Measurements from ENCODE around the gene CSTPP1. TPM values are rescaled to one million over a fixed set of nuclear protein-coding genes. Genes with fewer than 3 reads are reported as not detected.
"Not testable (repeated sequence)": the region's sequence is repeated elsewhere in the genome, so short reads cannot be mapped to it uniquely, and the experiment has no call there.

The CSTPP1 gene
- total RNA-seq, 1 donor from 2014 or later, result 29.6 TPM

DNA sequence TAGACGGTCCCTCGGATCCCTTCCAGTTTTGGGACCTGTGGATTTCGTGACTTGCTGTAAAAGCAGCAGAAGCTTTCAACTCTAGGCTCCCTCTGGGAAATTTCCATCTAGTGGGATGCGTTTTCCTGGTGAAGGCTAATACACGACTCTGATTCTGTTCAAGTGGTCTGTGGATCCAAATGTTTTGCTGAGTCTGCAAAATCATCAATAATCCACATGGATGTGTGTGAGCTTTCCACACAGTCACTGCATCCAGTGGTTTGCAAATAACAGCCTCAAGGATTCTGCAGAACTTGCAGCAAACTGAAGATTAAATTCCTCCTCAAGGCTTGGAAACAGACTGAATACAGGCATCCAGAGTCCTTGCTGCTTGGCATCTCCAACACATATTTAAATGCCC, 266.0 kb downstream of the CSTPP1 start:
- Histone ChIP-seq H3K79me2 (ENCODE audit: insufficient read depth, low read length) (no peaks in the 10 kb centered on the region), H2AFZ (ENCODE audit: low read depth, low read length) (no peak overlapping the region), H3K27me3 (ENCODE audit: insufficient read depth, low read length) (peaks cover 3% of the 10 kb centered on the region), H3K9me3 (ENCODE audit: insufficient read depth, low read depth, low read length) (no peaks in the 10 kb centered on the region), H4K20me1 (ENCODE audit: insufficient read depth, low read length) (no peaks in the 10 kb centered on the region), H3K4me2 (ENCODE audit: low read length) (no peak overlapping the region), H3K4me3 (ENCODE audit: insufficient read depth, low read depth, low read length) (no peak overlapping the region), H3K36me3 (ENCODE audit: insufficient read depth, low read length) (no peaks in the 10 kb centered on the region), H3K27ac (ENCODE audit: low read depth, low read length) (no peak overlapping the region), H3K9ac (ENCODE audit: low read length) (no peak overlapping the region), H3K4me1 (ENCODE audit: insufficient read depth, low read length) (peaks cover 8% of the 10 kb centered on the region)
- Mint-ChIP-seq H3K4me3 (ENCODE audit: unreplicated experiment) (no peak overlapping the region), H3K27me3 (ENCODE audit: low read depth, unreplicated experiment) (peaks cover 7% of the 10 kb centered on the region), H3K9me3 (ENCODE audit: unreplicated experiment) (no peaks in the 10 kb centered on the region), H3K27ac (ENCODE audit: unreplicated experiment) (no peak overlapping the region), H3K36me3 (ENCODE audit: low read depth, unreplicated experiment) (no peaks in the 10 kb centered on the region), H3K4me1 (ENCODE audit: low read depth, unreplicated experiment) (peaks cover 8% of the 10 kb centered on the region)
- DNase-seq (ENCODE audit: low read depth) (no peak), FAIRE-seq (no peak)
- TF ChIP-seq EZH2 (IDR thresholded peaks at IDR 0.05; ENCODE audit: insufficient read depth, low read length), result no peak

DNA sequence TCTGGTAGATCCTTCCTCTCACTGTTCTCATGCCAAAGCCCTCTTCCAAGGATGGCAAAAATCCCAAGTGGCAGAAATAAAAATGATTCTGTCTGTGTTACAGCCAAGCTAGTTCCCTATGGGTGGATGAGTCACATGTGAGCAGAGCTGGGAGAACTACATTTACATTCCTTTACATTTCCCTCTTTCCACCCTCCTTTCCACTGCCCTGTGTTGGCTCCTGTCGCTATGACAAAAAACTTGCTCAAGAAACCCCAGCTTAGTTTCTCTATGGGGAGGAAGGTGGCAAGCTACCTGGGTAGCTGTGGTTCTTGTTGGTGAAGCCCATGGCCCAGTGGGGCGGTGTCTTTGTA, 268.1 kb downstream of the CSTPP1 start:
- Mint-ChIP-seq H3K9me3 (ENCODE audit: unreplicated experiment) (no peaks in the 10 kb centered on the region), H3K27ac (ENCODE audit: unreplicated experiment) (peak overlapping the region; percentile 72), H3K27me3 (ENCODE audit: low read depth, unreplicated experiment) (peaks cover 4% of the 10 kb centered on the region), H3K4me1 (ENCODE audit: low read depth, unreplicated experiment) (peaks cover 8% of the 10 kb centered on the region), H3K4me3 (ENCODE audit: unreplicated experiment) (no peak overlapping the region), H3K36me3 (ENCODE audit: low read depth, unreplicated experiment) (no peaks in the 10 kb centered on the region)
- TF ChIP-seq, protein P1, sequence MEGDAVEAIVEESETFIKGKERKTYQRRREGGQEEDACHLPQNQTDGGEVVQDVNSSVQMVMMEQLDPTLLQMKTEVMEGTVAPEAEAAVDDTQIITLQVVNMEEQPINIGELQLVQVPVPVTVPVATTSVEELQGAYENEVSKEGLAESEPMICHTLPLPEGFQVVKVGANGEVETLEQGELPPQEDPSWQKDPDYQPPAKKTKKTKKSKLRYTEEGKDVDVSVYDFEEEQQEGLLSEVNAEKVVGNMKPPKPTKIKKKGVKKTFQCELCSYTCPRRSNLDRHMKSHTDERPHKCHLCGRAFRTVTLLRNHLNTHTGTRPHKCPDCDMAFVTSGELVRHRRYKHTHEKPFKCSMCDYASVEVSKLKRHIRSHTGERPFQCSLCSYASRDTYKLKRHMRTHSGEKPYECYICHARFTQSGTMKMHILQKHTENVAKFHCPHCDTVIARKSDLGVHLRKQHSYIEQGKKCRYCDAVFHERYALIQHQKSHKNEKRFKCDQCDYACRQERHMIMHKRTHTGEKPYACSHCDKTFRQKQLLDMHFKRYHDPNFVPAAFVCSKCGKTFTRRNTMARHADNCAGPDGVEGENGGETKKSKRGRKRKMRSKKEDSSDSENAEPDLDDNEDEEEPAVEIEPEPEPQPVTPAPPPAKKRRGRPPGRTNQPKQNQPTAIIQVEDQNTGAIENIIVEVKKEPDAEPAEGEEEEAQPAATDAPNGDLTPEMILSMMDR (IDR thresholded peaks at IDR 0.05; ENCODE audit: insufficient read depth, low read depth, low read length), result no peak
- TF ChIP-seq EZH2 (IDR thresholded peaks at IDR 0.05; ENCODE audit: insufficient read depth, low read length), result no peak
- no peaks in the 10 kb centered on the region for H3K36me3 ChIP-seq (ENCODE audit: insufficient read depth, low read length)
- H3K27ac ChIP-seq (ENCODE audit: low read depth, low read length), result no peak overlapping the region
- no peak overlapping the region for H3K9ac ChIP-seq (ENCODE audit: low read length)
- peaks cover 8% of the 10 kb centered on the region for H3K4me1 ChIP-seq (ENCODE audit: insufficient read depth, low read length)
- peak; percentile 87 for FAIRE-seq
- H3K4me2 ChIP-seq (ENCODE audit: low read length), result peak overlapping the region; percentile 42
- no peaks in the 10 kb centered on the region for H4K20me1 ChIP-seq (ENCODE audit: insufficient read depth, low read length)
- H3K4me3 ChIP-seq (ENCODE audit: insufficient read depth, low read depth, low read length), result no peak overlapping the region
- no peaks in the 10 kb centered on the region for H3K27me3 ChIP-seq (ENCODE audit: insufficient read depth, low read length)
- H2AFZ ChIP-seq (ENCODE audit: low read depth, low read length), result peak overlapping the region; percentile 58
- H3K9me3 ChIP-seq (ENCODE audit: insufficient read depth, low read depth, low read length), result no peaks in the 10 kb centered on the region
- peak; percentile 50 for DNase-seq (ENCODE audit: low read depth)
- H3K79me2 ChIP-seq (ENCODE audit: insufficient read depth, low read length), result no peaks in the 10 kb centered on the region

DNA sequence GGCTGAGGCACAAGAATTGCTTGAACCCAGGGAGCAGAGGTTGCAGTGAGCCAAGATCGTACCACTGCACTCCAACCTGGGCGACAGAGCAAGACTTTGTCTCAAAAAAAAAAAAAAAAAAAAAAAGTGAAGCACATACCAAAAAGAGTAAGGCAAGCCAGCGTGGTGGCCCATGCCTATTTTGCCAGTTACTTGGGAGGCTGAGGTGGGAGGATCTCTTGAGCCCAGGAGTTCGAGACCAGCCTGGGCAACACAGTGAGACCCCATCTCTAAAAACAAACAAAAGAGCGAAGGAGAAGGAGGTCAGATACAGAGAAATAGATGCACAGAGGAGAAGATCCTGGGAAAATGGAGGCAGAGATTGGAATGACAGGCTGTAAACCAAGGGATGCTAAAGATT, 270.0 kb downstream of the CSTPP1 start:
- not testable (repeated sequence) for H3K27ac Mint-ChIP-seq (ENCODE audit: unreplicated experiment); H3K27me3 ChIP-seq (ENCODE audit: insufficient read depth, low read length); H3K27me3 Mint-ChIP-seq (ENCODE audit: low read depth, unreplicated experiment); DNase-seq (ENCODE audit: low read depth); H3K4me1 Mint-ChIP-seq (ENCODE audit: low read depth, unreplicated experiment); H3K79me2 ChIP-seq (ENCODE audit: insufficient read depth, low read length); FAIRE-seq; H3K36me3 ChIP-seq (ENCODE audit: insufficient read depth, low read length); H3K9me3 Mint-ChIP-seq (ENCODE audit: unreplicated experiment); H3K27ac ChIP-seq (ENCODE audit: low read depth, low read length); H3K4me2 ChIP-seq (ENCODE audit: low read length); H3K36me3 Mint-ChIP-seq (ENCODE audit: low read depth, unreplicated experiment); H4K20me1 ChIP-seq (ENCODE audit: insufficient read depth, low read length); H3K4me3 ChIP-seq (ENCODE audit: insufficient read depth, low read depth, low read length); H3K4me1 ChIP-seq (ENCODE audit: insufficient read depth, low read length); H2AFZ ChIP-seq (ENCODE audit: low read depth, low read length); H3K4me3 Mint-ChIP-seq (ENCODE audit: unreplicated experiment); H3K9me3 ChIP-seq (ENCODE audit: insufficient read depth, low read depth, low read length); H3K9ac ChIP-seq (ENCODE audit: low read length)

DNA sequence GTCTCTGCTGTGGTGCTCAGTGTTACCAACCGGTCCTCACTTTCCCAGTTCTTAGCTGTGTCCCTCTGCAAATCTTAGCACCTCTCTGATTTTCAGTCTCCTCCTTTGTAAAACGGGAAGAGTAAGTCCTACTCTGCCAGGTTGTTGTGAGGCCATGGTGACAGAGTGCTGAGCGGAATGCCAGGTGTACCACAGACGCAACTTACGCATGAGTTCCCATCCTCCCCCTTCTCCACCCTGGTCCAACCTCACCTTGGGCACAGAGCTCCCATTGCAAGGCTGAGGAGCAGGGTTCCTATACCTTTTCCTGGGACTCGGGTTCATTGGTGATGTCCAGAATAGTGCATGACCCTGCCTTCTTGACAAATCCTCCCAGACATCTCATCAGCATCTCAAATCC, 270.9 kb downstream of the CSTPP1 start:
- no peaks in the 10 kb centered on the region for H3K9me3 Mint-ChIP-seq (ENCODE audit: unreplicated experiment)
- H3K4me3 ChIP-seq (ENCODE audit: insufficient read depth, low read depth, low read length), result no peak overlapping the region
- H3K4me3 Mint-ChIP-seq (ENCODE audit: unreplicated experiment), result no peak overlapping the region
- no peaks in the 10 kb centered on the region for H3K36me3 ChIP-seq (ENCODE audit: insufficient read depth, low read length)
- H4K20me1 ChIP-seq (ENCODE audit: insufficient read depth, low read length), result no peaks in the 10 kb centered on the region
- peaks cover 8% of the 10 kb centered on the region for H3K4me1 ChIP-seq (ENCODE audit: insufficient read depth, low read length)
- no peaks in the 10 kb centered on the region for H3K9me3 ChIP-seq (ENCODE audit: insufficient read depth, low read depth, low read length)
- H3K36me3 Mint-ChIP-seq (ENCODE audit: low read depth, unreplicated experiment), result no peaks in the 10 kb centered on the region
- DNase-seq (ENCODE audit: low read depth) (no peak), FAIRE-seq (no peak)
- TF ChIP-seq EZH2 (IDR thresholded peaks at IDR 0.05; ENCODE audit: insufficient read depth, low read length), result no peak
- TF ChIP-seq, protein P1 (IDR thresholded peaks at IDR 0.05; ENCODE audit: insufficient read depth, low read depth, low read length), result no peak
- H3K27me3 Mint-ChIP-seq (ENCODE audit: low read depth, unreplicated experiment), result peaks cover 4% of the 10 kb centered on the region
- no peak overlapping the region for H3K9ac ChIP-seq (ENCODE audit: low read length)
- H3K27me3 ChIP-seq (ENCODE audit: insufficient read depth, low read length), result no peaks in the 10 kb centered on the region
- no peak overlapping the region for H3K27ac Mint-ChIP-seq (ENCODE audit: unreplicated experiment)
- no peak overlapping the region for H3K4me2 ChIP-seq (ENCODE audit: low read length)
- H3K79me2 ChIP-seq (ENCODE audit: insufficient read depth, low read length), result no peaks in the 10 kb centered on the region
- H3K27ac ChIP-seq (ENCODE audit: low read depth, low read length), result no peak overlapping the region
- no peak overlapping the region for H2AFZ ChIP-seq (ENCODE audit: low read depth, low read length)
- H3K4me1 Mint-ChIP-seq (ENCODE audit: low read depth, unreplicated experiment), result peaks cover 8% of the 10 kb centered on the region

DNA sequence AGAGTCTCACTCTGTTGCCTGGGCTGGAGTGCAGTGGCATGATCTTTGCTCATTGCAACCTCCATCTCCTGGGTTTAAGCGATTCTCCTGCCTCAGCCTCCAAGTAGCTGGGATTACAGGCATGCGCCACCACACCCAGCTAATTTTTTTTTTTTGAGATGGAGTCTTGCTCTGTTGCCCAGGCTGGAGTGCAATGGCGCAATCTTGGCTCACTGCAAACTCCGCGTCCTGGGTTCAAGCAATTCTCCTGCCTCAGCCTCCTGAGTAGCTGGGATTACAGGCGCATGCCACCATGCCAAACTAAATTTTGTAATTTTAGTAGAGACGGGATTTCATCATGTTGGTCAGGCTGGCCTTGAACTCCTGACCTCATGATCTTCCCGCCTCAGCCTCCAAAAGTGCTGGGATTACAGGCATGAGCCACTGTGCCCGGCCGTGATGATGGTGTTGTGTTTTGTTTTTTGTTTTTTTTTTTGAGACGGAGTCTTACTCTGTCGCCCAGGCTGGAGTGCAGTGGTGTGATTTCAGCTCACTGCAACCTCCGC, 271.5 kb downstream of the CSTPP1 start:
- FAIRE-seq; H3K27me3 Mint-ChIP-seq (ENCODE audit: low read depth, unreplicated experiment); DNase-seq (ENCODE audit: low read depth); H3K27ac Mint-ChIP-seq (ENCODE audit: unreplicated experiment); H3K4me1 Mint-ChIP-seq (ENCODE audit: low read depth, unreplicated experiment); H3K9me3 ChIP-seq (ENCODE audit: insufficient read depth, low read depth, low read length); H3K9me3 Mint-ChIP-seq (ENCODE audit: unreplicated experiment); H3K4me3 ChIP-seq (ENCODE audit: insufficient read depth, low read depth, low read length); H3K27me3 ChIP-seq (ENCODE audit: insufficient read depth, low read length); H2AFZ ChIP-seq (ENCODE audit: low read depth, low read length); H3K36me3 ChIP-seq (ENCODE audit: insufficient read depth, low read length); H3K36me3 Mint-ChIP-seq (ENCODE audit: low read depth, unreplicated experiment); H3K4me3 Mint-ChIP-seq (ENCODE audit: unreplicated experiment); H3K9ac ChIP-seq (ENCODE audit: low read length); H3K27ac ChIP-seq (ENCODE audit: low read depth, low read length); H3K4me2 ChIP-seq (ENCODE audit: low read length); H3K4me1 ChIP-seq (ENCODE audit: insufficient read depth, low read length); H3K79me2 ChIP-seq (ENCODE audit: insufficient read depth, low read length); H4K20me1 ChIP-seq (ENCODE audit: insufficient read depth, low read length): not testable (repeated sequence)
